Breast epithelium (tissue), 3 donors: Measurements from ENCODE around the gene CCDC15.

Experiments
- CTCF ChIP-seq, 3 donors: fragments of 450-650 bp; IDR thresholded peaks; one replicate each; pipeline ENCODE4 v1.5.1; 2016 to 2017; ENCODE audit warnings: antibody characterized with exemption in 3 of 3, mild to moderate bottlenecking in 3 of 3, moderate library complexity in 3 of 3
- POLR2A ChIP-seq: fragments of 450-650 bp; IDR thresholded peaks from one replicate; pipeline ENCODE4 v1.6.1; 2016; ENCODE audit warnings: antibody characterized with exemption, mild to moderate bottlenecking, moderate library complexity
- POLR2AphosphoS5 ChIP-seq, 3 donors: sonication (generic); formaldehyde crosslinking; IDR thresholded peaks; one replicate each; pipeline ENCODE4 v1.6.1; 2017; ENCODE audit warnings: antibody characterized with exemption in 3 of 3

- no peak for TF ChIP-seq CTCF (IDR thresholded peaks at IDR 0.05)
- no peak for TF ChIP-seq POLR2A
- no peak for TF ChIP-seq POLR2AphosphoS5 (IDR thresholded peaks at IDR 0.05)
These were observed 136.8 kb downstream of the CCDC15 start for GRCh38 chr11:125090816-125091215.
